NCI-H146 treated with DMSO at 0.1 percent for 48 hours (cell line): ENCODE measurements around the gene RELCH.

Experiments
- DNase-seq: peaks from one replicate; lab custom pipeline; 2025; ENCODE audit not compliant: unreplicated experiment; lab: John Stamatoyannopoulos, UW

RELCH gene

GRCh38 chr18:62336618-62337017 lies 149.6 kb downstream of the RELCH start:
- no peak for DNase-seq

GRCh38 chr18:62337336-62337735 lies 150.3 kb downstream of the RELCH start:
- no peak for DNase-seq

- no peak for DNase-seq
Observed at GRCh38 chr18:62338446-62339105, 151.5 kb downstream of the RELCH start.

GRCh38 chr18:62339106-62339988 lies 152.3 kb downstream of the RELCH start:
- DNase-seq: no peak

- DNase-seq: no peak
Observed at GRCh38 chr18:62340996-62341395, 153.9 kb downstream of the RELCH start.

- DNase-seq: no peak
Observed at GRCh38 chr18:62341473-62341872, 154.4 kb downstream of the RELCH start.

GRCh38 chr18:62342884-62343283 lies 155.8 kb downstream of the RELCH start:
- DNase-seq: no peak

- no peak for DNase-seq
Observed at GRCh38 chr18:62343316-62343715, 156.3 kb downstream of the RELCH start.

GRCh38 chr18:62345909-62346308 lies 158.9 kb downstream of the RELCH start:
- DNase-seq: no peak

- peak; percentile 87 for DNase-seq
Observed at GRCh38 chr18:62346333-62347088, 159.5 kb downstream of the RELCH start.

- no peak for DNase-seq
Observed at GRCh38 chr18:62347089-62347506, 160.0 kb downstream of the RELCH start.

GRCh38 chr18:62348474-62348873 lies 161.4 kb downstream of the RELCH start:
- DNase-seq: no peak

- no peak for DNase-seq
Observed at GRCh38 chr18:62353170-62353569, 166.1 kb downstream of the RELCH start.

- no peak for DNase-seq
Observed at GRCh38 chr18:62354151-62354550, 167.1 kb downstream of the RELCH start.

GRCh38 chr18:62357079-62357719 lies 170.1 kb downstream of the RELCH start:
- DNase-seq: no peak
